ENCODE measurements around the gene PHLDA2. TPM values are rescaled to one million over a fixed set of nuclear protein-coding genes. Genes with fewer than 3 reads are reported as not detected.

PHLDA2 gene
- total and polyA plus RNA-seq, 2 of the 13 experiments (the other 11 are each of a cell fraction or from before 2014, with no cell fraction given), result 0.55 to 0.78 TPM

DNA sequence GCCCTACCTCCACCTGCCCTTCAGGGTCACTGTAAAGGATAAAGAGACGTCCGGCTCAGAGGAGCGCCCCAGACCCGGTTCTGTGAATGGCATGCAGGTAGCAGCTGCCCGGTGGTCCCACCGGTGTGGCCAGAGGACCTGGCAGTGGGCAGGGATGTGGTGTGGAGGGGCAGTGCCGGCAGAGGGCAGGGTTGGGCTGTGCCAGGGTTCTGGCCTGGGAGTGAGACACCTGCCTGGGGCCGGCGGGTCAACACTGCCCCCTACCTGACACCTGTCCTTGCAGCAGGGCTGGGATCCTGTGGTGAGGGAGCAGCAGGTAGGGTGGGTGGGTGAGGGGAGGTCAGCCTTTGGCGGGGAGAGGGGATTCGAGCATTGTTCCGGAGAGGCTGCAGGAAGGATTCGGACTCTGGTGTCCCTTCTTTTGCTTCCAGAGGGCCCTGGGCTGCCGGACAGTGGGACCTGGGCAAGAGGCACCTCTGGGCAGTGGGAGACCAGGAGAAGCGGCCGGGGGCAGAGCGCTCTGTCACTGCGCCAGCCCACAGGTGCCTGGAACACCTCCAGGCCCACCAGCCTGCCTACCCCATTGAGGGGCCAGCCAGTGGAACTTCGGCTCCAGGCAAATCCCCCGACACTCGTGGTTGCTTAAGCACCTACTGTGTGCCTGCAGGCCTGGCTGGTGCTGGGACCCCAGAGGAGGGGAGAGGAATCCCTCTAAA, 1.6 kb upstream of the PHLDA2 start (continued):
- TF ChIP-seq ZNF430 (CRISPR knock-in tag; IDR thresholded peaks at IDR 0.05), result no peak
- TF ChIP-seq STAG1 (CRISPR knock-in tag; IDR thresholded peaks at IDR 0.05), result peak; percentile 90
- peak; percentile 38; the same call in 1 of the 2 replicates for TF ChIP-seq DNMT1 (CRISPR knock-in tag; IDR thresholded peaks at IDR 0.05)
- no peak for TF ChIP-seq STAT5B (CRISPR knock-in tag; IDR thresholded peaks at IDR 0.05)
- TF ChIP-seq PHF5A (CRISPR knock-in tag; IDR thresholded peaks at IDR 0.05; ENCODE audit: low read depth, unreplicated experiment), result no peak
- no peak for TF ChIP-seq DMAP1 (CRISPR knock-in tag; IDR thresholded peaks at IDR 0.05)
- TF ChIP-seq, protein P1, sequence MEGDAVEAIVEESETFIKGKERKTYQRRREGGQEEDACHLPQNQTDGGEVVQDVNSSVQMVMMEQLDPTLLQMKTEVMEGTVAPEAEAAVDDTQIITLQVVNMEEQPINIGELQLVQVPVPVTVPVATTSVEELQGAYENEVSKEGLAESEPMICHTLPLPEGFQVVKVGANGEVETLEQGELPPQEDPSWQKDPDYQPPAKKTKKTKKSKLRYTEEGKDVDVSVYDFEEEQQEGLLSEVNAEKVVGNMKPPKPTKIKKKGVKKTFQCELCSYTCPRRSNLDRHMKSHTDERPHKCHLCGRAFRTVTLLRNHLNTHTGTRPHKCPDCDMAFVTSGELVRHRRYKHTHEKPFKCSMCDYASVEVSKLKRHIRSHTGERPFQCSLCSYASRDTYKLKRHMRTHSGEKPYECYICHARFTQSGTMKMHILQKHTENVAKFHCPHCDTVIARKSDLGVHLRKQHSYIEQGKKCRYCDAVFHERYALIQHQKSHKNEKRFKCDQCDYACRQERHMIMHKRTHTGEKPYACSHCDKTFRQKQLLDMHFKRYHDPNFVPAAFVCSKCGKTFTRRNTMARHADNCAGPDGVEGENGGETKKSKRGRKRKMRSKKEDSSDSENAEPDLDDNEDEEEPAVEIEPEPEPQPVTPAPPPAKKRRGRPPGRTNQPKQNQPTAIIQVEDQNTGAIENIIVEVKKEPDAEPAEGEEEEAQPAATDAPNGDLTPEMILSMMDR (CRISPR knock-in tag; IDR thresholded peaks at IDR 0.05), result peak; percentile 94
- TF ChIP-seq ZNF768 (CRISPR knock-in tag; IDR thresholded peaks at IDR 0.05), result peak; percentile 26; the same call in 1 of the 2 replicates
- peak; percentile 99 for TF ChIP-seq HNRNPL (IDR thresholded peaks at IDR 0.05; ENCODE audit: low read depth, low read length)
- no peak for TF ChIP-seq ELF1 (CRISPR knock-in tag; IDR thresholded peaks at IDR 0.05)
- TF ChIP-seq TOE1 (CRISPR knock-in tag; IDR thresholded peaks at IDR 0.05), result no peak
- 0 out of 2 replicates have a peak, but pooled peaks have one; percentile 47 for TF ChIP-seq FOXO1 (CRISPR knock-in tag; IDR thresholded peaks at IDR 0.05)
- TF ChIP-seq SMC3 (IDR thresholded peaks at IDR 0.05; ENCODE audit: low read length), result peak; percentile 28; the same call in 1 of the 2 replicates
- TF ChIP-seq ZNF530 (CRISPR knock-in tag; IDR thresholded peaks at IDR 0.05; ENCODE audit: low read depth), result no peak
- TF ChIP-seq GATAD2A (CRISPR knock-in tag; IDR thresholded peaks at IDR 0.05), result peak; percentile 48
- TF ChIP-seq, protein P2, sequence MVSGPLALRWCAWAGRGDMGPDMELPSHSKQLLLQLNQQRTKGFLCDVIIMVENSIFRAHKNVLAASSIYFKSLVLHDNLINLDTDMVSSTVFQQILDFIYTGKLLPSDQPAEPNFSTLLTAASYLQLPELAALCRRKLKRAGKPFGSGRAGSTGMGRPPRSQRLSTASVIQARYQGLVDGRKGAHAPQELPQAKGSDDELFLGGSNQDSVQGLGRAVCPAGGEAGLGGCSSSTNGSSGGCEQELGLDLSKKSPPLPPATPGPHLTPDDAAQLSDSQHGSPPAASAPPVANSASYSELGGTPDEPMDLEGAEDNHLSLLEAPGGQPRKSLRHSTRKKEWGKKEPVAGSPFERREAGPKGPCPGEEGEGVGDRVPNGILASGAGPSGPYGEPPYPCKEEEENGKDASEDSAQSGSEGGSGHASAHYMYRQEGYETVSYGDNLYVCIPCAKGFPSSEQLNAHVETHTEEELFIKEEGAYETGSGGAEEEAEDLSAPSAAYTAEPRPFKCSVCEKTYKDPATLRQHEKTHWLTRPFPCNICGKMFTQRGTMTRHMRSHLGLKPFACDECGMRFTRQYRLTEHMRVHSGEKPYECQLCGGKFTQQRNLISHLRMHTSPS (CRISPR knock-in tag; IDR thresholded peaks at IDR 0.05; ENCODE audit: low read depth), result peak; percentile 95
- no peak for TF ChIP-seq CBFB (CRISPR knock-in tag; IDR thresholded peaks at IDR 0.05)
- no peak for TF ChIP-seq AHR (CRISPR knock-in tag; IDR thresholded peaks at IDR 0.05)
- TF ChIP-seq ZFY (CRISPR knock-in tag; IDR thresholded peaks at IDR 0.05), result peak; percentile 43; the same call in 1 of the 2 replicates
- TF ChIP-seq MED1 (CRISPR knock-in tag; IDR thresholded peaks at IDR 0.05), result 0 out of 2 replicates have a peak, but pooled peaks have one; percentile 14
- TF ChIP-seq SALL2 (CRISPR knock-in tag; IDR thresholded peaks at IDR 0.05), result no peak
- TF ChIP-seq NFE2L1 (CRISPR knock-in tag; IDR thresholded peaks at IDR 0.05; ENCODE audit: borderline replicate concordance), result no peak
- TF ChIP-seq CBX5 (CRISPR knock-in tag; IDR thresholded peaks at IDR 0.05; ENCODE audit: borderline replicate concordance), result peak; percentile 72; the same call in 1 of the 2 replicates
- TF ChIP-seq, protein P3, sequence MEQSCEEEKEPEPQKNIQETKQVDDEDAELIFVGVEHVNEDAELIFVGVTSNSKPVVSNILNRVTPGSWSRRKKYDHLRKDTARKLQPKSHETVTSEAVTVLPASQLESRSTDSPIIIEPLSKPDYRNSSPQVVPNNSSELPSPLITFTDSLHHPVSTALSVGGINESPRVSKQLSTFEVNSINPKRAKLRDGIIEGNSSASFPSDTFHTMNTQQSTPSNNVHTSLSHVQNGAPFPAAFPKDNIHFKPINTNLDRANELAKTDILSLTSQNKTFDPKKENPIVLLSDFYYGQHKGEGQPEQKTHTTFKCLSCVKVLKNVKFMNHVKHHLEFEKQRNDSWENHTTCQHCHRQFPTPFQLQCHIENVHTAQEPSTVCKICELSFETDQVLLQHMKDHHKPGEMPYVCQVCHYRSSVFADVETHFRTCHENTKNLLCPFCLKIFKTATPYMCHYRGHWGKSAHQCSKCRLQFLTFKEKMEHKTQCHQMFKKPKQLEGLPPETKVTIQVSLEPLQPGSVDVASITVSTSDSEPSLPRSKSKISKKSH (CRISPR knock-in tag; IDR thresholded peaks at IDR 0.05; ENCODE audit: borderline replicate concordance), result no peak

Measured in HepG2 (cell line).